Loucy (cell line): Measurements from ENCODE around the gene RTRAF.

ENCODE experiments used
- EZH2phosphoT487 ChIP-seq: fragments of 200-600 bp; IDR thresholded peaks from 2 replicates; pipeline ENCODE4 v1.6.1; 2018; ENCODE audit warnings: antibody characterized with exemption, mild to moderate bottlenecking, moderate library complexity, borderline replicate concordance
- TF ChIP-seq, protein P1 (sequence below): fragments of 200-600 bp; sonication (generic); conservative IDR thresholded peaks from 2 replicates; pipeline ENCODE4 v1.5.1; 2014; ENCODE audit warnings: mild to moderate bottlenecking, antibody characterized with exemption, low read length

- TF ChIP-seq, protein P1, sequence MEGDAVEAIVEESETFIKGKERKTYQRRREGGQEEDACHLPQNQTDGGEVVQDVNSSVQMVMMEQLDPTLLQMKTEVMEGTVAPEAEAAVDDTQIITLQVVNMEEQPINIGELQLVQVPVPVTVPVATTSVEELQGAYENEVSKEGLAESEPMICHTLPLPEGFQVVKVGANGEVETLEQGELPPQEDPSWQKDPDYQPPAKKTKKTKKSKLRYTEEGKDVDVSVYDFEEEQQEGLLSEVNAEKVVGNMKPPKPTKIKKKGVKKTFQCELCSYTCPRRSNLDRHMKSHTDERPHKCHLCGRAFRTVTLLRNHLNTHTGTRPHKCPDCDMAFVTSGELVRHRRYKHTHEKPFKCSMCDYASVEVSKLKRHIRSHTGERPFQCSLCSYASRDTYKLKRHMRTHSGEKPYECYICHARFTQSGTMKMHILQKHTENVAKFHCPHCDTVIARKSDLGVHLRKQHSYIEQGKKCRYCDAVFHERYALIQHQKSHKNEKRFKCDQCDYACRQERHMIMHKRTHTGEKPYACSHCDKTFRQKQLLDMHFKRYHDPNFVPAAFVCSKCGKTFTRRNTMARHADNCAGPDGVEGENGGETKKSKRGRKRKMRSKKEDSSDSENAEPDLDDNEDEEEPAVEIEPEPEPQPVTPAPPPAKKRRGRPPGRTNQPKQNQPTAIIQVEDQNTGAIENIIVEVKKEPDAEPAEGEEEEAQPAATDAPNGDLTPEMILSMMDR, result no peak
- no peak for TF ChIP-seq EZH2phosphoT487
Observed at GRCh38 chr14:51950007-51950406, 39.3 kb upstream of the RTRAF start.
